Measurements from ENCODE around the gene CGB2. TPM values are rescaled to one million over a fixed set of nuclear protein-coding genes. Genes with fewer than 3 reads are reported as not detected.
A peak's percentile ranks its signal among the peaks of the same experiment; 100 is the strongest.

Gene CGB2
- total and polyA plus RNA-seq, 2 of the 4 experiments (the other 2 are of a cell fraction): not detected

- H2BK5ac ChIP-seq (ENCODE audit: low read depth, low read length, poor library complexity, severe bottlenecking): no peak overlapping the region
- no peak overlapping the region for H4K5ac ChIP-seq (ENCODE audit: low read depth, low read length)
- 0 out of 2 replicates have a peak, but pooled peaks cover 2% of the 10 kb centered on the region for H3K9me1 ChIP-seq (ENCODE audit: insufficient read depth, low read length)
- H3K4me2 ChIP-seq (ENCODE audit: low read depth, low read length): no peak overlapping the region
- H4K8ac ChIP-seq (ENCODE audit: low read depth in 2 of 2, low read length in 2 of 2): no peak overlapping the region
- intact Hi-C loops (cut with micrococcal nuclease) (no loop called here), dilution Hi-C loops (cut with HindIII; ENCODE audit: low sequenced_read_pairs, unreplicated experiment) (no loop called here), in situ Hi-C loops (cut with MboI; ENCODE audit: low sequenced_read_pairs) (no loop called here)
- H4K91ac ChIP-seq (ENCODE audit: insufficient read depth, low read depth, low read length): no peak overlapping the region
- no peak overlapping the region for H3K4ac ChIP-seq (ENCODE audit: low read depth, low read length)
- WGBS, 2 experiments (ENCODE audit: extremely low coverage in 2 of 2, insufficient read length in 1 of 2): 20% methylated on average over 1 of the region's 1 CpG; no CpG with 5 or more reads in 1 of the 2 experiments
- no peak overlapping the region for H2AK9ac ChIP-seq (replicated peaks; ENCODE audit: low read depth, low read length, poor library complexity)
- no peak overlapping the region for H2BK15ac ChIP-seq (ENCODE audit: low read depth, low read length)
- H3K36me3 ChIP-seq (ENCODE audit: control insufficient read depth, insufficient read depth, low read length): peaks cover under 1% of the 10 kb centered on the region; the same call in 1 of the 2 replicates
- ATAC-seq (ENCODE audit: low read depth): no peak
- H2AFZ ChIP-seq (replicated peaks; ENCODE audit: low read length, poor library complexity): peak overlapping the region; percentile 21
- no peak for TF ChIP-seq MXI1 (IDR thresholded peaks at IDR 0.05; ENCODE audit: borderline replicate concordance, low read depth, low read length)
- TF ChIP-seq BHLHE40 (IDR thresholded peaks at IDR 0.05; ENCODE audit: low read depth, low read length): no peak
- TF ChIP-seq POLR2A (IDR thresholded peaks at IDR 0.05; ENCODE audit: low read depth, low read length): no peak
- TF ChIP-seq RAD21 (IDR thresholded peaks at IDR 0.05; ENCODE audit: low read length): no peak
- no peak for TF ChIP-seq MAZ (IDR thresholded peaks at IDR 0.05; ENCODE audit: borderline replicate concordance, low read depth, low read length)
- TF ChIP-seq ELK1 (IDR thresholded peaks at IDR 0.05; ENCODE audit: borderline replicate concordance, low read depth, low read length): no peak
- TF ChIP-seq SMC3 (IDR thresholded peaks at IDR 0.05; ENCODE audit: low read depth, low read length): no peak
- no peak for TF ChIP-seq MAFK (IDR thresholded peaks at IDR 0.05; ENCODE audit: low read depth, low read length)
- no peak for TF ChIP-seq RCOR1 (IDR thresholded peaks at IDR 0.05; ENCODE audit: insufficient replicate concordance, low read length)
- no peak for TF ChIP-seq CHD1 (IDR thresholded peaks at IDR 0.05; ENCODE audit: low read depth, low read length)
- no peak for TF ChIP-seq USF2 (IDR thresholded peaks at IDR 0.05; ENCODE audit: low read depth, low read length)
- no peak for TF ChIP-seq RFX5 (IDR thresholded peaks at IDR 0.05; ENCODE audit: low read depth, low read length)
- no peak for TF ChIP-seq CTCF (conservative IDR thresholded peaks at IDR 0.05; ENCODE audit: low read depth, low read length)
- TF ChIP-seq FOS (IDR thresholded peaks at IDR 0.05; ENCODE audit: low read depth, low read length): no peak
- no peak for TF ChIP-seq NFE2L2 (IDR thresholded peaks at IDR 0.05; ENCODE audit: low read depth, low read length)
- H3K23ac ChIP-seq (ENCODE audit: low read depth, low read length): no peak overlapping the region
- H3K4me3 ChIP-seq (ENCODE audit: insufficient read depth, low read depth, low read length): no peak overlapping the region
- H3K14ac ChIP-seq (replicated peaks; ENCODE audit: low read depth, low read length): no peak overlapping the region
- no peaks in the 10 kb centered on the region for H3K27me3 ChIP-seq (ENCODE audit: control insufficient read depth, insufficient read depth, low read length)
- peaks cover 0 to 8% of the 10 kb centered on the region in 2 experiments; a peak in 1 of 4 replicates for H3K79me1 ChIP-seq (ENCODE audit: low read depth in 1 of 2, low read length in 2 of 2)
- BruUV-seq (replicated peaks): no TSS peak
- H3K27ac ChIP-seq (ENCODE audit: insufficient read depth, low read length): no peak overlapping the region
- peaks cover under 1% of the 10 kb centered on the region for H3K4me1 ChIP-seq (ENCODE audit: control insufficient read depth, insufficient read depth, low read length)
- no peak overlapping the region for H2BK120ac ChIP-seq (ENCODE audit: low read depth, low read length)
- no peak overlapping the region for H3K18ac ChIP-seq (ENCODE audit: low read depth, low read length)
- H3K9me3 ChIP-seq (ENCODE audit: control insufficient read depth, insufficient read depth, low read length): no peaks in the 10 kb centered on the region
- peaks cover 10% of the 10 kb centered on the region for H4K20me1 ChIP-seq (ENCODE audit: insufficient read depth, low read length)
- ChIA-PET POLR2A (ENCODE audit: unreplicated experiment) (no interaction called here), CTCF (no interaction called here)
- H2BK20ac ChIP-seq (ENCODE audit: low read depth, low read length): no peak overlapping the region
- no peak for DNase-seq
- no peak overlapping the region for H2AK5ac ChIP-seq (ENCODE audit: low read depth, low read length)
- no peak overlapping the region for H3K9ac ChIP-seq (ENCODE audit: low read depth, low read length)
- H3K56ac ChIP-seq (ENCODE audit: extremely low read depth, insufficient read depth, low read length): no peak overlapping the region
Measured at GRCh38 chr19:49081273-49081672, 49.6 kb downstream of the CGB2 start.

Data from IMR-90 (cell line).